Subcutaneous abdominal adipose tissue (tissue), 5 donors: Measurements from ENCODE around the gene CACNA1I.

Experiments
- H3K27ac ChIP-seq: one replicate; pipeline ENCODE4 v1.7.0; 2013; ENCODE audit warnings: low read depth, mild to moderate bottlenecking, inconsistent platforms, low read length, moderate library complexity
- H3K27me3 ChIP-seq, 5 donors: one replicate each; pipeline ENCODE4 v1.7.0; 2013; ENCODE audit warnings: low read length in 5 of 5, inconsistent platforms in 1 of 5; ENCODE audit not compliant: control insufficient read depth in 5 of 5, insufficient read depth in 4 of 5
- H3K36me3 ChIP-seq, 5 donors: one replicate each; pipeline ENCODE4 v1.7.0; 2013; ENCODE audit warnings: low read length in 5 of 5; ENCODE audit not compliant: control insufficient read depth in 5 of 5, insufficient read depth in 5 of 5
- H3K4me1 ChIP-seq, 5 donors: one replicate each; pipeline ENCODE4 v1.7.0; 2013; ENCODE audit warnings: low read length in 5 of 5, mild to moderate bottlenecking in 3 of 5, moderate library complexity in 1 of 5; ENCODE audit not compliant: control insufficient read depth in 5 of 5, insufficient read depth in 5 of 5
- H3K4me3 ChIP-seq, 5 donors: one replicate each; pipeline ENCODE4 v1.7.0; 2013; ENCODE audit warnings: low read length in 5 of 5, low read depth in 1 of 5
- H3K9ac ChIP-seq, 5 donors: one replicate each; pipeline ENCODE4 v1.7.0; 2013; ENCODE audit warnings: low read length in 5 of 5, mild to moderate bottlenecking in 4 of 5, moderate library complexity in 3 of 5
- H3K9me3 ChIP-seq, 5 donors: one replicate each; pipeline ENCODE4 v1.7.0; 2013; ENCODE audit warnings: low read length in 5 of 5; ENCODE audit not compliant: control insufficient read depth in 5 of 5
- donor health status: healthy.
- donor health status: healthy.
- donor health status: healthy.
- donor health status: healthy.
- donor health status: healthy.

The CACNA1I gene

DNA sequence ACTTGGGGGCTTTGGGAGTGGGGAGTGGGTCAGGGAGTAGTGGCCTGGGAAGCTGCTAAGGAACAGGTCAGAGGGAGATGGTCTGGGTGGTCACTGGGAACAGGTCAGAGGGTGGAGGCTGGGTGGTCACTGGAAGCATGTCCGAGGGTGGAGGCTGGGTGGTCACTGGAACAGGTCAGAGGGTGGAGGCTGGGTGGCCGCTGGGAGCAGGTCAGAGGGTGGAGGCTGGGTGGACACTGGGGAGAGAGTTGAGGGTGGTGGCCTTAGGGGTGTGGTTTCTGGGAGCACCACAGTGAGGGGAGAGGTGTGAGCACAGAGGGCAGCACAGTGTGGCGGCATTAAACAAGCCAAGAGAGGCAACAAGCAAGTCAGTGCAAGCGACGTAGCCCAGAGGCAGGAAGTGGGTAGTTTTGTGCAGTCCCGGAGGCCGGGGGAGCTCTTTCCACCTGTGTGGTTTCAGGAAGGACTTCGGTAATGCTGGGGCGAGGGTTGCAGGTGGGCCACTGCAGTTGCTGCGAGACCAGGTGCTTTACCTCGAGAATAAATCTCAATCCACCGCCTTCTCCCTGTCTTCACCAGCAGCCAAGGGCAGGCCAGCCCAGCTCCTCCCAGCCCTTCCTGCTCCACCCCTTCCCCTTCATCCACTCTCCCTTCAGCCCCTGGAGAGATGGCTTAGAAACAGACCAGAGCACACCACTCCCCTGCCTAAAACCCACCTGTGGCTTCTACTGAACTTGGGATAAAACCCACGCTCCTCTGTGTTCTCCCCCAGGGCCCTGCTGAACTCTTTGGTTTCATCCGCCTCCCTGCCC is 3.2 kb upstream of the CACNA1I start:
- Histone ChIP-seq H3K36me3 (no peaks in the 10 kb centered on the region), H3K9ac (no peak overlapping the region), H3K27ac (no peak overlapping the region), H3K27me3 (peaks cover 0 to 32% (median 21%) of the 10 kb centered on the region in 5 donors), H3K4me3 (no peak overlapping the region), H3K9me3 (no peaks in the 10 kb centered on the region), H3K4me1 (no peaks in the 10 kb centered on the region)

GRCh38 chr22:39568278-39568981 is 2.1 kb upstream of the CACNA1I start:
- Histone ChIP-seq H3K36me3 (no peaks in the 10 kb centered on the region), H3K27me3 (peaks cover 0 to 24% (median 21%) of the 10 kb centered on the region in 5 donors), H3K27ac (no peak overlapping the region), H3K9me3 (no peaks in the 10 kb centered on the region), H3K9ac (no peak overlapping the region), H3K4me1 (no peaks in the 10 kb centered on the region), H3K4me3 (no peak overlapping the region)

DNA sequence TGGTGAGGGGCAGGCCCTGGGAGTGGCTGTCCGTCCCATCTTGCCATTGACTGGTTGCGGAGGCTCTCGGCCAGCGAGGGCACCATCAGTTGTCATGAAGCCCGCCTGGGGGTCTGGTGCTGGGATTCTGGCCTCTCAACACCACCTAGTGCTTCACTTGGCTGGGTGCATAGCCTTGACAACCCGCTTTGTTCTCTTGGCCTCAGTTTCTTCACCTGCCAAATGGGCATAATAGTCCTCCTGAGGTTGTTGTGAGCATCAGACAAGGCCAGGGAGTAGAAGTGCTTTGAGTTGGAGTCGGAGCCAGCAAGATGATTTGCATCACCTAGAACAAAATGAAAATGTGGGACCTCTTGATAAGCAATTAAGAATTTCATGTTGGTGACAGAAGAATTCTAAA is 1.5 kb upstream of the CACNA1I start:
- no peak overlapping the region for H3K27ac ChIP-seq
- H3K4me3 ChIP-seq = no peak overlapping the region
- H3K9me3 ChIP-seq = no peaks in the 10 kb centered on the region
- no peaks in the 10 kb centered on the region for H3K4me1 ChIP-seq
- no peak overlapping the region for H3K9ac ChIP-seq
- no peaks in the 10 kb centered on the region for H3K36me3 ChIP-seq
- H3K27me3 ChIP-seq = peaks cover 0 to 20% (median 17%) of the 10 kb centered on the region in 5 donors

DNA sequence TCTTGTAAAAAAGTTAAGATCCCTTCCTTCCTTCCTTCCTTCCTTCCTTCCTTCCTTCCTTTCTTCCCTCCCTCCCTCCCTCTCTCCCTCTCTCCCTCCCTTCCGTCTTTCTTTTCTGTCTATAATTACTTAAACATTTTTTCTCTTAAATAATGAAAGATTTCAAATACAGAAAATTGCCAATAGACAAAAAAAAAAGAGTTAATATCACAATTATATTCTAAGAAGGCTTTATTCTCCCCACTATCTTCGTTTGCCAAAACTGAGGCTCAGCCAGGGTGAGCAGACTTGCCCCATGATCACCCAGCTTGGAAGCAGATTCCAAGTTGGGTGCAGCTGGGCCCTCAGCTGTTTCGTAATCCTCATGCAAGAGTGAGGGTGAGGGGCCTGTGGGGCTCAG is 327 bp upstream of the CACNA1I start:
- Histone ChIP-seq H3K9me3 (no peaks in the 10 kb centered on the region), H3K27me3 (peaks cover 0 to 20% (median 12%) of the 10 kb centered on the region in 5 donors), H3K9ac (no peak overlapping the region), H3K27ac (no peak overlapping the region), H3K4me1 (no peaks in the 10 kb centered on the region), H3K4me3 (no peak overlapping the region), H3K36me3 (no peaks in the 10 kb centered on the region)

DNA sequence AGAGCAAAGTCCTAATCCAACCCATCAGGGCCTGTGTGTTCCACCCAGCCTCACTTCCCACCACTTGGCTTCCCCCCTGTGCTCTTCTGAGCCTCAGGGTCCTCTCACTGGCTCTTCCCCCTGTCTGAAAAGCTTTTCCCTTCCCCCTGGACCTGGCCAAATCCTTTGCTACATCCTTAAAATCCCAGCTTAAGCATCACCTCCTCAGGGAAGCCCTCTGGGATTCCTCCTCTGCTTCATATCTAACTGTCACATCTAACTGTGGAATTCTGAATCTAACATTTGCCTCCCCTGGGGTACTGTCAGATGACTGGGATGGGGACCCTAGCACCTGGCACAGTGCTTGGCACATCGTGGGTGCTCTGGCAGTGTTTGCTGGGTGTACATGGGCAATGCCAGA is 985 bp downstream of the CACNA1I start:
- Histone ChIP-seq H3K4me3 (no peak overlapping the region), H3K27me3 (peaks cover 0 to 20% (median 16%) of the 10 kb centered on the region in 5 donors), H3K36me3 (no peaks in the 10 kb centered on the region), H3K4me1 (no peaks in the 10 kb centered on the region), H3K9me3 (no peaks in the 10 kb centered on the region), H3K9ac (no peak overlapping the region), H3K27ac (no peak overlapping the region)

GRCh38 chr22:39574779-39575551 is 4.4 kb downstream of the CACNA1I start:
- no peak overlapping the region for H3K27ac ChIP-seq
- no peaks in the 10 kb centered on the region for H3K4me1 ChIP-seq
- H3K36me3 ChIP-seq = no peaks in the 10 kb centered on the region
- H3K4me3 ChIP-seq = no peak overlapping the region
- no peaks in the 10 kb centered on the region for H3K9me3 ChIP-seq
- H3K9ac ChIP-seq = no peak overlapping the region
- H3K27me3 ChIP-seq = peaks cover 0 to 31% (median 25%) of the 10 kb centered on the region in 5 donors

DNA sequence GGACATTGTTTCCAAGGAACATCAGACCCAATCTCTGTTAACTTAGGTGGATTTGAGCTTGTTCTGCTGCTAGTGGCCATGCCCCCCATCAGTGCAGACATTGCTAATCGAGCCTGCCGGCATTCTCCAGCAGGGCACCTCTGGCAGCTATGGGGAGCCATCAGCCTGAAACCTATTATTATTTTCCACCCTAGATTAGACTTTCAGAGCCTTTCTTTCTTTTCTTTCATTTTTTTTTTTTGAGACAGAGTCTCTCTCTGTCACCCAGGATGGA is 4.9 kb downstream of the CACNA1I start:
- no peak overlapping the region for H3K9ac ChIP-seq
- no peak overlapping the region for H3K27ac ChIP-seq
- no peaks in the 10 kb centered on the region for H3K36me3 ChIP-seq
- H3K27me3 ChIP-seq = peaks cover 0 to 31% (median 25%) of the 10 kb centered on the region in 5 donors
- no peaks in the 10 kb centered on the region for H3K9me3 ChIP-seq
- H3K4me3 ChIP-seq = no peak overlapping the region
- H3K4me1 ChIP-seq = no peaks in the 10 kb centered on the region

GRCh38 chr22:39576027-39576426 is 5.5 kb downstream of the CACNA1I start:
- H3K27me3 ChIP-seq = peaks cover 0 to 31% (median 25%) of the 10 kb centered on the region in 5 donors
- no peaks in the 10 kb centered on the region for H3K9me3 ChIP-seq
- H3K9ac ChIP-seq = no peak overlapping the region
- no peaks in the 10 kb centered on the region for H3K4me1 ChIP-seq
- H3K27ac ChIP-seq = no peak overlapping the region
- H3K4me3 ChIP-seq = no peak overlapping the region
- no peaks in the 10 kb centered on the region for H3K36me3 ChIP-seq

- H3K4me3 ChIP-seq = no peak overlapping the region
- H3K36me3 ChIP-seq = no peaks in the 10 kb centered on the region
- no peaks in the 10 kb centered on the region for H3K4me1 ChIP-seq
- H3K9me3 ChIP-seq = no peaks in the 10 kb centered on the region
- no peak overlapping the region for H3K27ac ChIP-seq
- no peak overlapping the region for H3K9ac ChIP-seq
- peaks cover 0 to 31% (median 20%) of the 10 kb centered on the region in 5 donors for H3K27me3 ChIP-seq
These were observed 6.8 kb downstream of the CACNA1I start for GRCh38 chr22:39577366-39577765.

DNA sequence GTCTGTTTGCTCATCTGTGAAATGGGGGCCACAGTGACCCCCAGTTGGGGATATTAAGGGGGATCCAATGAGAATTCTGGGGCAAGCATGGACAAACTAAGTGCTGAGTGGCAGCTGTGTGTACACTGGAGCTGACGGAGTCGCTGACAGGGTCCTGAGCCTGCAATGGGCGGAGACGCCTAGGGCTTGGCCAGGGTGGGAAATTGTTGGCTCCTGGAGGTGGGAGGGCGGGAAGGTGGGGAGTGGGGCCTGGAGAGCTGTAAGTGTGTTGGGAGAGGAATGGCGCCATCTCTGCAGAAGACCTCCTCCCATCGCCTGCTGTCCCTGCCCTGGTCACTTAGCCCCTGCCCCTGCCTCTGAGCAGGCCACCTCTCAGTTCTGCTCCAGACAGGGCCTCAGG is 7.3 kb downstream of the CACNA1I start:
- no peak overlapping the region for H3K9ac ChIP-seq
- H3K27me3 ChIP-seq = peaks cover 0 to 29% (median 20%) of the 10 kb centered on the region in 5 donors
- no peaks in the 10 kb centered on the region for H3K4me1 ChIP-seq
- no peaks in the 10 kb centered on the region for H3K36me3 ChIP-seq
- no peak overlapping the region for H3K4me3 ChIP-seq
- H3K27ac ChIP-seq = no peak overlapping the region
- H3K9me3 ChIP-seq = no peaks in the 10 kb centered on the region
